ENCODE data around the gene PSD2.

The PSD2 gene

DNA sequence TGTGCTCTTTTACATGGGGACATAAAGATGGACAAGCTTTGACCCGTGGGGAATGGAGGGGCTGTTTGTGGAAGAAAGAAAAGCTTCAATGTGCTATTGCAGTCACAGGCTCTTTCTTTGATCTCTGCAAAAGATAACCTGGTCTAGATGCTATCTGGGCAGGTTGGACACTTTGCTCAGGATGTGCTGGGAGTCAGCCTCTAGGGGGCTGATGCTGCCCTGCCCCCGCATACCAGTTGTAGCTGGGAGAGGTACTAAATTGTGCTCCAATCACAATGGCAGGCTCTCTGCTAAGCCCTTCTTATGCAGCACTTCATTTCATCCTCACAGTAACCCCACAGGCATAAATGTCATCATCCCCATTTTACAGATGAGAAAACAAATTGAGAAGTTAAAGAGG lies 67.2 kb downstream of the PSD2 start:
- Histone ChIP-seq H3K36me3 (ENCODE audit: control insufficient read depth, low read length) (no peaks in the 10 kb centered on the region), H3K79me2 (ENCODE audit: control insufficient read depth, low read length) (no peaks in the 10 kb centered on the region), H3K4me3 (ENCODE audit: low read length) (no peak overlapping the region), H3K27me3 (ENCODE audit: control insufficient read depth, low read length) (peaks cover 33% of the 10 kb centered on the region), H3K4me2 (ENCODE audit: low read length) (no peak overlapping the region), H3K9me2 (replicated peaks; ENCODE audit: control insufficient read depth, low read length) (no peaks in the 10 kb centered on the region), H3K27ac (ENCODE audit: low read depth, low read length) (no peak overlapping the region), H3K4me1 (ENCODE audit: control insufficient read depth, low read length) (peaks cover 6% of the 10 kb centered on the region), H3K9me3 (ENCODE audit: control insufficient read depth, insufficient read depth, low read length) (no peaks in the 10 kb centered on the region), H3F3A (ENCODE audit: control insufficient read depth, insufficient read depth) (no peaks in the 10 kb centered on the region), H4K20me1 (ENCODE audit: control insufficient read depth, insufficient read depth, low read depth, low read length) (no peaks in the 10 kb centered on the region)
- no peak for TF ChIP-seq EZH2phosphoT487 (IDR thresholded peaks at IDR 0.05; ENCODE audit: borderline replicate concordance, low read length)
- TF ChIP-seq, protein P1, sequence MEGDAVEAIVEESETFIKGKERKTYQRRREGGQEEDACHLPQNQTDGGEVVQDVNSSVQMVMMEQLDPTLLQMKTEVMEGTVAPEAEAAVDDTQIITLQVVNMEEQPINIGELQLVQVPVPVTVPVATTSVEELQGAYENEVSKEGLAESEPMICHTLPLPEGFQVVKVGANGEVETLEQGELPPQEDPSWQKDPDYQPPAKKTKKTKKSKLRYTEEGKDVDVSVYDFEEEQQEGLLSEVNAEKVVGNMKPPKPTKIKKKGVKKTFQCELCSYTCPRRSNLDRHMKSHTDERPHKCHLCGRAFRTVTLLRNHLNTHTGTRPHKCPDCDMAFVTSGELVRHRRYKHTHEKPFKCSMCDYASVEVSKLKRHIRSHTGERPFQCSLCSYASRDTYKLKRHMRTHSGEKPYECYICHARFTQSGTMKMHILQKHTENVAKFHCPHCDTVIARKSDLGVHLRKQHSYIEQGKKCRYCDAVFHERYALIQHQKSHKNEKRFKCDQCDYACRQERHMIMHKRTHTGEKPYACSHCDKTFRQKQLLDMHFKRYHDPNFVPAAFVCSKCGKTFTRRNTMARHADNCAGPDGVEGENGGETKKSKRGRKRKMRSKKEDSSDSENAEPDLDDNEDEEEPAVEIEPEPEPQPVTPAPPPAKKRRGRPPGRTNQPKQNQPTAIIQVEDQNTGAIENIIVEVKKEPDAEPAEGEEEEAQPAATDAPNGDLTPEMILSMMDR (IDR thresholded peaks at IDR 0.05; ENCODE audit: low read depth, low read length, poor library complexity, severe bottlenecking) = peak; percentile 38

- H3F3A ChIP-seq (ENCODE audit: control insufficient read depth, insufficient read depth) = no peaks in the 10 kb centered on the region
- no peaks in the 10 kb centered on the region for H3K36me3 ChIP-seq (ENCODE audit: control insufficient read depth, low read length)
- TF ChIP-seq EZH2phosphoT487 (IDR thresholded peaks at IDR 0.05; ENCODE audit: borderline replicate concordance, low read length) = no peak
- TF ChIP-seq, protein P1 (IDR thresholded peaks at IDR 0.05; ENCODE audit: low read depth, low read length, poor library complexity, severe bottlenecking) = no peak
- H3K9me2 ChIP-seq (replicated peaks; ENCODE audit: control insufficient read depth, low read length) = no peaks in the 10 kb centered on the region
- peaks cover 6% of the 10 kb centered on the region for H3K4me1 ChIP-seq (ENCODE audit: control insufficient read depth, low read length)
- no peak overlapping the region for H3K4me2 ChIP-seq (ENCODE audit: low read length)
- no peaks in the 10 kb centered on the region for H4K20me1 ChIP-seq (ENCODE audit: control insufficient read depth, insufficient read depth, low read depth, low read length)
- no peaks in the 10 kb centered on the region for H3K9me3 ChIP-seq (ENCODE audit: control insufficient read depth, insufficient read depth, low read length)
- H3K79me2 ChIP-seq (ENCODE audit: control insufficient read depth, low read length) = no peaks in the 10 kb centered on the region
- H3K27me3 ChIP-seq (ENCODE audit: control insufficient read depth, low read length) = peaks cover 29% of the 10 kb centered on the region
- no peak overlapping the region for H3K4me3 ChIP-seq (ENCODE audit: low read length)
- no peak overlapping the region for H3K27ac ChIP-seq (ENCODE audit: low read depth, low read length)
Measured at GRCh38 chr5:139863361-139863760, 67.8 kb downstream of the PSD2 start.

DNA sequence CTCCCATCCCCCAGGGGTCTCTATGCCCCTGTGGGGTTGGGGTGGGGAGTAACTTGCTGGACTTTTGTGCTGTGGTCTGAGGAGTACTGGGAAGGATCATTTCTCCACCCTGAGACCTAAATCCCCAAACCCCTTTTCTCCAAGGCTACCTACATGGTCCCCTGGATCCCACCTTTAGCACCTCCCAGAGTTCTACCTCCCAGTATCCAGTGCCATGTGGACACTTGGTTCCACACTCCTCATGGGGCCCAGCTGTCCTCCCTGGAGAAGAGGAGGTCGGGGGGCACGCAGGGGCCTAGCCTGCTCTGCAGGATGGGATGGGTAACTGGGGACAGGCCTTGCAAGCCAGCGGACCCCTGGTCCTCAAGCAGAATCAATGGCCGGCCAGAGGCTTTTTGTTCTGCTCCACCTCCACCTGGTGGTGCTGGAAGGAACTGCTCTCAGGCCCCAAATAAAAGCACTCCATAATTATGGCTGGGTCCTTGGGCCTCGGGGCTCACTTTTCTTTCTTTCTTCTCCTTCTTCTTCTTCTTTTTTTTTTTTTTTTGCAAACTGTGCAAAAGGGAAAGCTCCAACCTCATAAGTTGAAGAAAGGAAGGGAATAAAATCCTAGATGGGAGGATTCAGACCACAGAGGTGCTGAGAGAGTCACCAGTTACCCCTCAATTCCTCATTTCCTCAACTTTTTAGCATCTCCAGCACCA lies 68.4 kb downstream of the PSD2 start:
- Histone ChIP-seq H3F3A (ENCODE audit: control insufficient read depth, insufficient read depth) (no peaks in the 10 kb centered on the region), H3K9me2 (replicated peaks; ENCODE audit: control insufficient read depth, low read length) (no peaks in the 10 kb centered on the region), H3K4me1 (ENCODE audit: control insufficient read depth, low read length) (peaks cover 6% of the 10 kb centered on the region), H3K27me3 (ENCODE audit: control insufficient read depth, low read length) (peaks cover 26% of the 10 kb centered on the region), H4K20me1 (ENCODE audit: control insufficient read depth, insufficient read depth, low read depth, low read length) (no peaks in the 10 kb centered on the region), H3K36me3 (ENCODE audit: control insufficient read depth, low read length) (no peaks in the 10 kb centered on the region), H3K4me2 (ENCODE audit: low read length) (no peak overlapping the region), H3K4me3 (ENCODE audit: low read length) (no peak overlapping the region), H3K79me2 (ENCODE audit: control insufficient read depth, low read length) (no peaks in the 10 kb centered on the region), H3K27ac (ENCODE audit: low read depth, low read length) (no peak overlapping the region), H3K9me3 (ENCODE audit: control insufficient read depth, insufficient read depth, low read length) (no peaks in the 10 kb centered on the region)
- TF ChIP-seq, protein P1 (IDR thresholded peaks at IDR 0.05; ENCODE audit: low read depth, low read length, poor library complexity, severe bottlenecking) = peak; percentile 86
- no peak for TF ChIP-seq EZH2phosphoT487 (IDR thresholded peaks at IDR 0.05; ENCODE audit: borderline replicate concordance, low read length)
